Kidney epithelial cell (primary cell): ENCODE measurements around the gene SH2D3A. TPM values are rescaled to one million over a fixed set of nuclear protein-coding genes. Genes with fewer than 3 reads are reported as not detected.
"Not testable (repeated sequence)": the region's sequence is repeated elsewhere in the genome, so short reads cannot be mapped to it uniquely, and the experiment has no call there.

Source experiments
- DNase-seq: peaks from one replicate; pipeline ENCODE4 v3.0.0-alpha.2; 2010; ENCODE audit warnings: low read depth
- H3K27me3 ChIP-seq: 2 replicates; pipeline ENCODE4 v1.6.0; 2011; ENCODE audit warnings: low read length; ENCODE audit not compliant: control insufficient read depth, insufficient read depth
- H3K36me3 ChIP-seq: 2 replicates; pipeline ENCODE4 v1.5.1; 2011; ENCODE audit warnings: low read length; ENCODE audit not compliant: control insufficient read depth, insufficient read depth
- H3K4me3 ChIP-seq: 2 replicates; pipeline ENCODE4 v1.5.1; 2011; ENCODE audit warnings: low read depth, mild to moderate bottlenecking, control low read depth, low read length
- CTCF ChIP-seq: IDR thresholded peaks from 2 replicates; pipeline ENCODE4 v1.5.1; 2011; ENCODE audit warnings: mild to moderate bottlenecking, moderate library complexity, low read length, control low read depth, inconsistent platforms; ENCODE audit not compliant: insufficient read depth, poor library complexity, severe bottlenecking
- total RNA-seq: library from RNA; depleted of rRNA; stranded (reverse); fragments of >200 nt; gene quantifications from 2 replicates; pipeline ENCODE4 v1.2.3, GENCODE V29; 2015

Gene SH2D3A
- total RNA-seq, 1 donor from 2014 or later = 40.0 TPM

GRCh38 chr19:6752256-6753177, 14.7 kb downstream of the SH2D3A start:
- TF ChIP-seq CTCF = no peak
- no peaks in the 10 kb centered on the region for H3K27me3 ChIP-seq
- no peaks in the 10 kb centered on the region for H3K36me3 ChIP-seq
- no peak for DNase-seq
- H3K4me3 ChIP-seq = no peak overlapping the region

DNA sequence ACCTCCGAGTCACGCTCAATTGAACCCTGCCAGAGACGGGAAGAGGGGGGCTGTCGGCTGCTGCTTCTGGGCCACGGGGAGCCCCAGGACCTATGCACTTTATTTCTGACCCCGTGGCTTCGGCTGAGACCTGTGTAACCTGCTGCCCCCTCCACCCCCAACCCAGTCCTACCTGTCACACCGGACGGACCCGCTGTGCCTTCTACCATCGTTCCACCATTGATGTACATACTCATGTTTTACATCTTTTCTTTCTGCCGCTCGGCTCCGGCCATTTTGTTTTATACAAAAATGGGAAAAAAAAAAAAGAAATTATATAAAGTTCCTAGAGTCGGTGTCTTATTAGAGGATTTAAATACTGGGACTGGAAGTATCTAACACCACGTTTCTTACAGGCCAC, 16.0 kb downstream of the SH2D3A start:
- TF ChIP-seq CTCF = no peak
- Histone ChIP-seq H3K4me3 (no peak overlapping the region), H3K36me3 (no peaks in the 10 kb centered on the region)

DNA sequence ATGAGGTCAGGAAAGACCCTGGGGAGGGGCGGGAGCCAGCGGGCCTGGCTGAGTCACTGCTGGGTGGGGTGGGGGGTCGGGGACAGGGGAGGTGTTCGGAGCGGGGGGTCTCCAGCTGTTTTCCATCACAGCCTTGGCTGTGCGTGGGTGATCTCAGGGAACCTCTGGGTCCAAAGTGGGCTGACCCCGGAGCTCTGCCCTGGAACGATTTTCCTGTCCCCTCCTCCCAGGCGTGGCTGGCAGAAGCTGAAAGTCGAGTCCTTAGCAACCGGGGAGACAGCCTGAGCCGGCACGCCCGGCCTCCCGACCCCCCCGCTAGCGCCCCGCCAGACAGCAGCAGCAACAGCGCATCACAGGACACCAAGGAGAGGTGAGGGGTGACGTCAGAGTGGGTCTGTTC, 17.2 kb downstream of the SH2D3A start:
- no peak for TF ChIP-seq CTCF
- no peak for DNase-seq
- no peaks in the 10 kb centered on the region for H3K27me3 ChIP-seq
- H3K4me3 ChIP-seq = no peak overlapping the region
- H3K36me3 ChIP-seq = no peaks in the 10 kb centered on the region

More for the DNA sequence above, 16.0 kb downstream of the SH2D3A start:
- no peak for DNase-seq
- H3K27me3 ChIP-seq = no peaks in the 10 kb centered on the region

GRCh38 chr19:6748543-6748942, 18.7 kb downstream of the SH2D3A start:
- H3K4me3 ChIP-seq, H3K27me3 ChIP-seq, H3K36me3 ChIP-seq, DNase-seq: not testable (repeated sequence)

DNA sequence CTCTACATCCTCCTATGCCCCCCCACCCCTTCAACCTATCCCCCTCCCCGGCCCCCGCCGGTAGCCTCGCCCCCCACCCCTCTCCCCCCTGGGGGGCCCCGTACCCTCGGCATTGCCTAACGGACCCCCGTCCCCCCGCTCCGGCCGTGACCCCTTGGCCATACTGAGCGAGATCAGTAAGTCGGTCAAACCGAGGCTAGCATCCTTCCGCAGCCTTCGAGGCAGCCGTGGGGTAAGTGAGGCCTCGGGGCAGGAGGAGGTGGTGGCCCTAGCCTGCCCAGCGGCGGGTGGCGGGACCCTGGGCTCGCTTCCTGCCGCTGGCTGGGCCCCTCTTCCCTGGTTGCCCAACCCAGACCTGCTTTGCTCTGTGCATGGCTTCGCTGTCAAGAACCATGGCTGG, 21.3 kb downstream of the SH2D3A start:
- DNase-seq = no peak
- TF ChIP-seq CTCF = no peak
- no peak overlapping the region for H3K4me3 ChIP-seq
- peaks cover 4% of the 10 kb centered on the region for H3K36me3 ChIP-seq
- H3K27me3 ChIP-seq = no peaks in the 10 kb centered on the region

GRCh38 chr19:6744381-6745301, 22.6 kb downstream of the SH2D3A start:
- TF ChIP-seq CTCF = no peak
- H3K36me3 ChIP-seq = peaks cover 4% of the 10 kb centered on the region
- no peaks in the 10 kb centered on the region for H3K27me3 ChIP-seq
- DNase-seq = no peak
- H3K4me3 ChIP-seq = no peak overlapping the region
